Peyer's patch (tissue), 4 donors: Measurements from ENCODE around the gene MLXIP. TPM values are rescaled to one million over a fixed set of nuclear protein-coding genes. Genes with fewer than 3 reads are reported as not detected.
A peak's percentile ranks its signal among the peaks of the same experiment; 100 is the strongest.

Experiments used
- DNase-seq, 3 donors: peaks; one replicate each; pipeline ENCODE4 v3.0.0-alpha.2; 2017 to 2019
- H3K27ac ChIP-seq, 4 donors: fragments of 200-600 bp; sonication (generic); one replicate each; pipeline ENCODE4 v1.5.1; 2016 to 2019
- H3K27me3 ChIP-seq, 2 donors: fragments of 200-600 bp; sonication (generic); one replicate each; pipeline ENCODE4 v1.5.1; 2019
- H3K36me3 ChIP-seq, 3 donors: fragments of 200-600 bp; sonication (generic); one replicate each; pipeline ENCODE4 v1.5.1; 2016 to 2019
- H3K4me1 ChIP-seq, 4 donors: fragments of 200-600 bp; sonication (generic); one replicate each; pipeline ENCODE4 v1.5.1; 2016 to 2019
- H3K4me3 ChIP-seq, 4 donors: fragments of 200-600 bp; sonication (generic); 1 replicate in 3 of 4; 2 replicates in 1 of 4; pipeline ENCODE4 v1.5.1; 2016 to 2019; ENCODE audit warnings: mild to moderate bottlenecking in 1 of 4
- H3K9me3 ChIP-seq, 4 donors: fragments of 200-600 bp; sonication (generic); one replicate each; pipeline ENCODE4 v1.5.1; 2016 to 2019; ENCODE audit warnings: mild to moderate bottlenecking in 1 of 4
- CTCF ChIP-seq, 6 experiments: fragments of 450-650 bp in 4 of 6; fragments of 200-600 bp in 2 of 6; sonication (generic) in 1 of 6; IDR thresholded peaks; one replicate each; pipeline ENCODE4 v1.5.1; 2017 to 2019; ENCODE audit warnings: antibody characterized with exemption in 6 of 6, mild to moderate bottlenecking in 3 of 6, moderate library complexity in 1 of 6
- POLR2A ChIP-seq, 2 donors: fragments of 450-650 bp; IDR thresholded peaks; one replicate each; pipeline ENCODE4 v1.5.1; 2017; ENCODE audit warnings: antibody characterized with exemption in 2 of 2, mild to moderate bottlenecking in 2 of 2, moderate library complexity in 2 of 2
- total RNA-seq, 4 donors: library from RNA; depleted of rRNA; stranded (reverse); fragments of >200 nt; gene quantifications; one replicate each; pipeline ENCODE4 v1.1.0, GENCODE V29; 2016

MLXIP gene
- total RNA-seq, 4 donors from 2014 or later, result 41.5 to 157 (median 98.3) TPM

- Histone ChIP-seq H3K27ac (peak overlapping the region in 2 of 4 donors; percentile 12 to 22), H3K4me1 (peaks cover 0 to 58% (median 4%) of the 10 kb centered on the region in 4 donors), H3K36me3 (peaks cover 0 to 36% (median 0%) of the 10 kb centered on the region in 3 donors), H3K9me3 (no peaks in the 10 kb centered on the region), H3K27me3 (no peaks in the 10 kb centered on the region), H3K4me3 (no peak overlapping the region)
- DNase-seq, result peak in 1 of 3 donors; percentile 51
- TF ChIP-seq POLR2A (IDR thresholded peaks at IDR 0.05) (no peak), CTCF (IDR thresholded peaks at IDR 0.05) (no peak)
These were observed 47.1 kb downstream of the MLXIP start for GRCh38 chr12:122125452-122126341.

- TF ChIP-seq POLR2A (IDR thresholded peaks at IDR 0.05) (no peak), CTCF (IDR thresholded peaks at IDR 0.05) (no peak)
- peaks cover 0 to 54% (median 4%) of the 10 kb centered on the region in 4 donors for H3K4me1 ChIP-seq
- H3K4me3 ChIP-seq, result no peak overlapping the region
- no peaks in the 10 kb centered on the region for H3K27me3 ChIP-seq
- no peak for DNase-seq
- H3K9me3 ChIP-seq, result no peaks in the 10 kb centered on the region
- peaks cover 0 to 39% (median 0%) of the 10 kb centered on the region in 3 donors for H3K36me3 ChIP-seq
- H3K27ac ChIP-seq, result peak overlapping the region in 1 of 4 donors; percentile 12
These were observed 47.7 kb downstream of the MLXIP start for GRCh38 chr12:122126342-122126635.

- H3K4me1 ChIP-seq, result peaks cover 0 to 47% (median 4%) of the 10 kb centered on the region in 4 donors
- DNase-seq, result peak in 1 of 3 donors; percentile 71
- peak overlapping the region in 1 of 4 donors; percentile 12 for H3K27ac ChIP-seq
- peaks cover 0 to 43% (median 0%) of the 10 kb centered on the region in 3 donors for H3K36me3 ChIP-seq
- H3K27me3 ChIP-seq, result no peaks in the 10 kb centered on the region
- no peaks in the 10 kb centered on the region for H3K9me3 ChIP-seq
- H3K4me3 ChIP-seq, result no peak overlapping the region
- peak in 4 of 6 experiments; percentile 13 to 66 (median 46) for TF ChIP-seq CTCF (IDR thresholded peaks at IDR 0.05)
- TF ChIP-seq POLR2A (IDR thresholded peaks at IDR 0.05), result no peak
These were observed 48.4 kb downstream of the MLXIP start for GRCh38 chr12:122126713-122127597.

GRCh38 chr12:122127839-122128238, 49.3 kb downstream of the MLXIP start:
- Histone ChIP-seq H3K4me3 (no peak overlapping the region), H3K4me1 (peaks cover 0 to 38% (median 4%) of the 10 kb centered on the region in 4 donors), H3K27ac (no peak overlapping the region), H3K9me3 (no peaks in the 10 kb centered on the region), H3K36me3 (peaks cover 0 to 52% (median 0%) of the 10 kb centered on the region in 3 donors), H3K27me3 (no peaks in the 10 kb centered on the region)
- TF ChIP-seq CTCF (IDR thresholded peaks at IDR 0.05), result no peak
- no peak for TF ChIP-seq POLR2A (IDR thresholded peaks at IDR 0.05)
- no peak for DNase-seq

GRCh38 chr12:122128481-122128880, 49.9 kb downstream of the MLXIP start:
- peaks cover 0 to 59% (median 0%) of the 10 kb centered on the region in 3 donors for H3K36me3 ChIP-seq

More at GRCh38 chr12:122128481-122128880, 49.9 kb downstream of the MLXIP start:
- no peaks in the 10 kb centered on the region for H3K27me3 ChIP-seq
- no peak overlapping the region for H3K27ac ChIP-seq
- TF ChIP-seq POLR2A (IDR thresholded peaks at IDR 0.05), result no peak
- no peak for TF ChIP-seq CTCF (IDR thresholded peaks at IDR 0.05)
- DNase-seq, result no peak
- no peaks in the 10 kb centered on the region for H3K9me3 ChIP-seq
- peaks cover 0 to 33% (median 1%) of the 10 kb centered on the region in 4 donors for H3K4me1 ChIP-seq
- no peak overlapping the region for H3K4me3 ChIP-seq
